Suprapubic skin (tissue), 4 donors: ENCODE results near the gene FAF1. TPM values are rescaled to one million over a fixed set of nuclear protein-coding genes. Genes with fewer than 3 reads are reported as not detected.

Experiments
- DNase-seq, 2 donors: peaks; one replicate each; pipeline ENCODE4 v3.0.0-alpha.2; 2019; ENCODE audit warnings: low spot score in 2 of 2
- H3K27ac ChIP-seq: fragments of 200-600 bp; sonication (generic); one replicate; pipeline ENCODE4 v1.5.1; 2019
- H3K27me3 ChIP-seq: fragments of 200-600 bp; sonication (generic); one replicate; pipeline ENCODE4 v1.5.1; 2019
- H3K36me3 ChIP-seq: fragments of 200-600 bp; sonication (generic); one replicate; pipeline ENCODE4 v1.5.1; 2019
- H3K4me1 ChIP-seq: fragments of 200-600 bp; sonication (generic); one replicate; pipeline ENCODE4 v1.5.1; 2019
- H3K4me3 ChIP-seq: fragments of 200-600 bp; sonication (generic); one replicate; pipeline ENCODE4 v1.5.1; 2019; ENCODE audit warnings: mild to moderate bottlenecking
- H3K9me3 ChIP-seq: fragments of 200-600 bp; sonication (generic); one replicate; pipeline ENCODE4 v1.5.1; 2019
- EP300 ChIP-seq: sonication (generic); formaldehyde crosslinking; IDR thresholded peaks from one replicate; pipeline ENCODE4 v1.6.1; 2017; ENCODE audit warnings: antibody characterized with exemption
- POLR2A ChIP-seq, 2 donors: fragments of 450-650 bp; IDR thresholded peaks; one replicate each; pipeline ENCODE4 v1.6.1; 2017; ENCODE audit warnings: antibody characterized with exemption in 2 of 2, mild to moderate bottlenecking in 2 of 2, moderate library complexity in 2 of 2
- POLR2AphosphoS5 ChIP-seq, 3 donors: sonication (generic); formaldehyde crosslinking; IDR thresholded peaks; one replicate each; pipeline ENCODE4 v1.6.1; 2017; ENCODE audit warnings: antibody characterized with exemption in 3 of 3
- WGBS: methylation state at CpG from one replicate; pipeline ENCODE4 v1.1.5; 2018; 5-methylcytosine and 5-hydroxymethylcytosine counted together
- total RNA-seq, 4 donors: library from RNA; depleted of rRNA; stranded (reverse); fragments of >200 nt; gene quantifications; one replicate each; pipeline ENCODE4 v1.1.0, GENCODE V29; 2016
- TF ChIP-seq, protein P1 (sequence below), 2 donors: fragments of 200-600 bp in 1 of 2; fragments of 450-650 bp in 1 of 2; sonication (generic) in 1 of 2; IDR thresholded peaks; one replicate each; pipeline ENCODE4 v1.5.1; 2016 to 2019; ENCODE audit warnings: antibody characterized with exemption in 2 of 2, mild to moderate bottlenecking in 1 of 2, moderate library complexity in 1 of 2

FAF1 gene
- total RNA-seq, 4 donors from 2014 or later: 35.1 to 61.6 (median 45.4) TPM

- TF ChIP-seq EP300 (no peak), POLR2AphosphoS5 (IDR thresholded peaks at IDR 0.05) (no peak), POLR2A (IDR thresholded peaks at IDR 0.05) (no peak)
- TF ChIP-seq, protein P1, sequence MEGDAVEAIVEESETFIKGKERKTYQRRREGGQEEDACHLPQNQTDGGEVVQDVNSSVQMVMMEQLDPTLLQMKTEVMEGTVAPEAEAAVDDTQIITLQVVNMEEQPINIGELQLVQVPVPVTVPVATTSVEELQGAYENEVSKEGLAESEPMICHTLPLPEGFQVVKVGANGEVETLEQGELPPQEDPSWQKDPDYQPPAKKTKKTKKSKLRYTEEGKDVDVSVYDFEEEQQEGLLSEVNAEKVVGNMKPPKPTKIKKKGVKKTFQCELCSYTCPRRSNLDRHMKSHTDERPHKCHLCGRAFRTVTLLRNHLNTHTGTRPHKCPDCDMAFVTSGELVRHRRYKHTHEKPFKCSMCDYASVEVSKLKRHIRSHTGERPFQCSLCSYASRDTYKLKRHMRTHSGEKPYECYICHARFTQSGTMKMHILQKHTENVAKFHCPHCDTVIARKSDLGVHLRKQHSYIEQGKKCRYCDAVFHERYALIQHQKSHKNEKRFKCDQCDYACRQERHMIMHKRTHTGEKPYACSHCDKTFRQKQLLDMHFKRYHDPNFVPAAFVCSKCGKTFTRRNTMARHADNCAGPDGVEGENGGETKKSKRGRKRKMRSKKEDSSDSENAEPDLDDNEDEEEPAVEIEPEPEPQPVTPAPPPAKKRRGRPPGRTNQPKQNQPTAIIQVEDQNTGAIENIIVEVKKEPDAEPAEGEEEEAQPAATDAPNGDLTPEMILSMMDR (IDR thresholded peaks at IDR 0.05): no peak
- H3K9me3 ChIP-seq: peaks cover 9% of the 10 kb centered on the region
- no peak overlapping the region for H3K4me3 ChIP-seq
- H3K27ac ChIP-seq: no peak overlapping the region
- no peaks in the 10 kb centered on the region for H3K36me3 ChIP-seq
- H3K4me1 ChIP-seq: no peaks in the 10 kb centered on the region
- no peak for DNase-seq
- peaks cover 5% of the 10 kb centered on the region for H3K27me3 ChIP-seq
- 72% methylated on average over 2 of the region's 2 CpGs for WGBS
Observed at GRCh38 chr1:50393522-50394120, 566.4 kb downstream of the FAF1 start.

Other genes starting within 250 kb of the FAF1 start
- 10 to 100 TPM in 3 of 4 donors, 1 to 10 TPM in 1; 9.9 to 13.0 (median 11.1) TPM for gene CDKN2C, start 10.0 kb upstream of the FAF1 start, total RNA-seq
- not detected for gene C1orf185, start 142.0 kb upstream of the FAF1 start, total RNA-seq